Naive thymus-derived CD4-positive, alpha-beta T cell (primary cell): ENCODE data around the gene BARHL1. TPM values are rescaled to one million over a fixed set of nuclear protein-coding genes. Genes with fewer than 3 reads are reported as not detected.

Source experiments
- ATAC-seq: fragments of 150-1000 bp; cut with Tn5 transposase; 2 replicates; pipeline ENCODE4 v1.10.0; 2021; ENCODE audit warnings: mild to moderate bottlenecking, moderate library complexity
- CTCF ChIA-PET: fragments of 350-600 bp; sonication (Branson Sonifier 250); formaldehyde crosslinking; loops from one replicate; lab custom pipeline; 2021; ENCODE audit warnings: antibody characterized with exemption; lab: Charles Lee
- POLR2A ChIA-PET: fragments of 350-600 bp; sonication (Branson Sonifier 250); formaldehyde crosslinking; loops from one replicate; lab custom pipeline; 2021; ENCODE audit warnings: antibody characterized with exemption, inconsistent platforms; lab: Charles Lee
- DNase-seq, 9 donors: peaks; one replicate each; pipeline versions ENCODE4 v3.0.0 to v3.0.0-alpha.2; 2020 to 2022; ENCODE audit warnings: mixed read lengths in 1 of 9
- H3K27ac ChIP-seq: one replicate; pipeline ENCODE4 v1.7.0; 2013; ENCODE audit warnings: mild to moderate bottlenecking, low read depth, low read length, moderate library complexity
- H3K27me3 ChIP-seq, 2 donors: one replicate each; pipeline ENCODE4 v1.7.0; 2013; ENCODE audit warnings: low read length in 2 of 2, mild to moderate bottlenecking in 2 of 2, moderate library complexity in 2 of 2; ENCODE audit not compliant: control insufficient read depth in 2 of 2, insufficient read depth in 2 of 2
- H3K36me3 ChIP-seq, 3 experiments: 1 replicate in 2 of 3; 2 replicates in 1 of 3; pipeline ENCODE4 v1.7.0; 2013; ENCODE audit warnings: low read length in 3 of 3, mild to moderate bottlenecking in 3 of 3, moderate library complexity in 1 of 3; ENCODE audit not compliant: insufficient read depth in 3 of 3, control insufficient read depth in 2 of 3
- H3K4me1 ChIP-seq, 2 donors: one replicate each; pipeline ENCODE4 v1.7.0; 2013; ENCODE audit warnings: low read length in 2 of 2, mild to moderate bottlenecking in 2 of 2, moderate library complexity in 1 of 2; ENCODE audit not compliant: control insufficient read depth in 2 of 2, insufficient read depth in 2 of 2
- H3K4me3 ChIP-seq: 2 replicates; pipeline ENCODE4 v1.7.0; 2013; ENCODE audit warnings: mild to moderate bottlenecking, low read length
- H3K9me3 ChIP-seq, 3 experiments: 1 replicate in 2 of 3; 2 replicates in 1 of 3; pipeline ENCODE4 v1.7.0; 2013; ENCODE audit warnings: low read length in 3 of 3; ENCODE audit not compliant: control insufficient read depth in 2 of 3
- H3K27ac Mint-ChIP-seq, 9 donors: one replicate each; pipeline ENCODE4 v1.8.0; 2020 to 2022; ENCODE audit warnings: mixed read lengths in 9 of 9, mild to moderate bottlenecking in 8 of 9, moderate library complexity in 5 of 9, inconsistent platforms in 2 of 9
- H3K27me3 Mint-ChIP-seq, 5 donors: one replicate each; pipeline ENCODE4 v1.8.0; 2021 to 2022; ENCODE audit warnings: mixed read lengths in 5 of 5, mild to moderate bottlenecking in 1 of 5
- H3K36me3 Mint-ChIP-seq, 5 donors: one replicate each; pipeline ENCODE4 v1.8.0; 2020 to 2022; ENCODE audit warnings: mixed read lengths in 5 of 5, mild to moderate bottlenecking in 3 of 5, inconsistent platforms in 1 of 5
- H3K4me1 Mint-ChIP-seq, 7 donors: one replicate each; pipeline ENCODE4 v1.8.0; 2020 to 2022; ENCODE audit warnings: mixed read lengths in 7 of 7, mild to moderate bottlenecking in 3 of 7, inconsistent platforms in 1 of 7
- H3K4me3 Mint-ChIP-seq, 10 donors: one replicate each; pipeline ENCODE4 v1.8.0; 2020 to 2022; ENCODE audit warnings: mild to moderate bottlenecking in 10 of 10, mixed read lengths in 10 of 10, moderate library complexity in 6 of 10, inconsistent platforms in 2 of 10
- H3K9me3 Mint-ChIP-seq, 11 donors: one replicate each; pipeline ENCODE4 v1.8.0; 2020 to 2022; ENCODE audit warnings: mixed read lengths in 11 of 11, mild to moderate bottlenecking in 4 of 11, inconsistent platforms in 1 of 11, moderate library complexity in 1 of 11
- intact Hi-C, 2 donors: fragments of 100-400 bp; cut with micrococcal nuclease; formaldehyde crosslinking; loops; one replicate each; pipeline ENCODE4 v1.15.1; 2023
- polyA plus RNA-seq, 2 donors: library from polyadenylated mRNA; unstranded; fragments of 300-500 nt; fragmentation: Illumina TruSeq; gene quantifications; one replicate each; pipeline ENCODE4 v1.2.3, GENCODE V29; 2021
- total RNA-seq, 6 experiments: library from RNA in 5 of 6; stranded (reverse) in 5 of 6; gene quantifications; 1 replicate in 5 of 6; 2 replicates in 1 of 6; pipeline ENCODE4 v1.2.3 and lab custom pipeline; 2021 to 2026

The BARHL1 gene
- total and polyA plus RNA-seq, 7 experiments from 2014 or later = not detected

DNA sequence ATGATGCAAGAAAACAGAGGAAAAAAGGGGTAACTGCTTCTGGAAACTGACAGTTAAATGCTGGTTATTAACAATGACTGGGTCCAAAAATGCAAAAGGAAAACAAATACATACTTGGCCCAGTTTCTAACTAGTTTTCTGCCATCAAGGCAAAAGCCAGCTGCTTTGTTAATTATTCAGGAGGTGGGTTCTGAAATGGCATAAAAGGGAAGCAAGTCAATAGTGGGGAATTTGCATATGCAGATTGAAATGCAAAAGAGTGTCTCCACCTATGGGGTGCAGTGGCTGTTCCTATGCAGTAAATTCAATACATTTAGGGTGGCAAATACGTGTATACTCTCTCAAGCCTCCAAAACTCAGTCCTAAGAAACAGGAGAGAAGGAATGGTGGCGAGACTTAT, 33.4 kb downstream of the BARHL1 start:
- H3K4me1 ChIP-seq = no peaks in the 10 kb centered on the region
- H3K36me3 ChIP-seq = peaks cover 8 to 85% (median 10%) of the 10 kb centered on the region in 3 experiments
- peaks cover 7 to 92% (median 55%) of the 10 kb centered on the region in 5 donors for H3K36me3 Mint-ChIP-seq
- POLR2A ChIA-PET = no interaction called here
- no peaks in the 10 kb centered on the region for H3K9me3 ChIP-seq
- no peak for DNase-seq
- no peak overlapping the region for H3K4me3 ChIP-seq
- H3K4me1 Mint-ChIP-seq = peaks cover 0 to 10% (median 0%) of the 10 kb centered on the region in 7 donors
- intact Hi-C loops = no loop called here
- no peaks in the 10 kb centered on the region for H3K27me3 Mint-ChIP-seq
- H3K9me3 Mint-ChIP-seq = no peaks in the 10 kb centered on the region
- H3K4me3 Mint-ChIP-seq = no peak overlapping the region
- CTCF ChIA-PET = no interaction called here
- no peak for ATAC-seq
- H3K27me3 ChIP-seq = no peaks in the 10 kb centered on the region
- no peak overlapping the region for H3K27ac ChIP-seq
- no peak overlapping the region for H3K27ac Mint-ChIP-seq

DNA sequence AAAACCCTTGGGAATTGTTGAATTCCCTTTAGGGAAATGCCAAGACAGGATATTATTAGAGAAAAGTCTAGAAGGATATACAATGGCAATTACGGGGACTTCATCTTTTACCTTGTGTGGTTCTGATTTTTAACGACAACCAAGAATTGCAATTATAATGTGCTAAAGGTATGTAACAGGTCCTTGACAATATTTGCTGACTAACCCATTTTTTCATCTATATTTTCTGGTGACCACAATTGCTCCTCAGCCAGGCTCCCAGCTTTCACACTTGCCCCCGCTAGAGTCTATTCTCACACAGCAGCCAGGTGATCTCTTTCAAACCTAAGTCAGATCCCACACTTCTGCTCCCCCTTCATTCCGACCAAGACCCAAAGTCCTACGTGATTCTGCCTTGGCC, 34.3 kb downstream of the BARHL1 start:
- CTCF ChIA-PET = no interaction called here
- DNase-seq (no peak), ATAC-seq (no peak)
- Histone ChIP-seq H3K4me3 (no peak overlapping the region), H3K9me3 (no peaks in the 10 kb centered on the region), H3K27me3 (no peaks in the 10 kb centered on the region), H3K4me1 (no peaks in the 10 kb centered on the region), H3K36me3 (peaks cover 5 to 77% (median 5%) of the 10 kb centered on the region in 3 experiments), H3K27ac (no peak overlapping the region)
- no peaks in the 10 kb centered on the region for H3K9me3 Mint-ChIP-seq
- peaks cover 0 to 10% (median 0%) of the 10 kb centered on the region in 7 donors for H3K4me1 Mint-ChIP-seq
- intact Hi-C loops = no loop called here
- no peaks in the 10 kb centered on the region for H3K27me3 Mint-ChIP-seq
- H3K36me3 Mint-ChIP-seq = peaks cover 7 to 88% (median 53%) of the 10 kb centered on the region in 5 donors
- POLR2A ChIA-PET = no interaction called here
- H3K27ac Mint-ChIP-seq = no peak overlapping the region
- H3K4me3 Mint-ChIP-seq = no peak overlapping the region

DNA sequence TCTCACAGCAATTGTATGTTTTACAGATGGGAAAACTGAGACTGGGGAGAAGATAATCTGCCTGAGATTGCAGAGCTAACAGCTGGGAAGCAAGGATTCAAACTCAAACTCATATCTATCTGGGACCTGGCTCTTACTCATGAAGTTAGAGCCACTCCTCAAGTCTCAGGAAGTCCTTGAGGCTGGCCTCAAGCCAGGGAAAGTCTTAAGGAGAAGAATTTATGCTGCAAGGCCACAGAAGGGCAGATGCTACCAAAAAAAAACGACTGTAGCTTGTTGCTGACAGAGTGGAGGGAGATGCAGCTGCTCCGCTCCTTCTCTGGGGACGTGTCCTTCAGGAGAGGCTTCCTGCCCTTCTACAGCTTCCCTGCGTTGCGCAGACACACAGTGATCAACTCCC, 39.8 kb downstream of the BARHL1 start:
- CTCF ChIA-PET = no interaction called here
- no peaks in the 10 kb centered on the region for H3K9me3 Mint-ChIP-seq

DNA sequence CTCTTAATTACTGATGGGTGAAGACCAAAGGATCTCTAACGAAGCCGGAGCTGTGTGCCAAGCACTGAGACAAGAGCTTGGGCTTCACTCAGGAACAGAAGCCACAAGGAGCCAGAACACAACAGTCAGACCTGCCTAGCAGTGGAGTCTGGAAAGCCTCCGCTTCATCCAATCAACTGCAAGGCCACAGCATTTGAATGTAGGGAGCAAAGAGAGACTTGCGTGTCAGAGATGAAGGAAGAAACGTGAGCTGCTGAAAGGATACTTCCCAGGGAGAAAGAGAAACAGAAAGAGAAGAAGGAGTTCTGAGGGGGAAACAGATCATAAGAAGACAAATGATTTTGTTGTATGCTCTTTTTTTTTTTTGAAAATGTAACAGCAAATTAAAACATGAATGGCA, 43.9 kb downstream of the BARHL1 start:
- Histone ChIP-seq H3K9me3 (no peaks in the 10 kb centered on the region), H3K27ac (no peak overlapping the region), H3K4me1 (no peaks in the 10 kb centered on the region), H3K4me3 (no peak overlapping the region), H3K36me3 (peaks cover 0 to 67% (median 9%) of the 10 kb centered on the region in 3 experiments), H3K27me3 (no peaks in the 10 kb centered on the region)
- H3K27me3 Mint-ChIP-seq = no peaks in the 10 kb centered on the region
- CTCF ChIA-PET = no interaction called here
- ATAC-seq = no peak
- intact Hi-C loops = no loop called here
- POLR2A ChIA-PET = no interaction called here
- DNase-seq = no peak
- no peaks in the 10 kb centered on the region for H3K4me1 Mint-ChIP-seq
- no peak overlapping the region for H3K4me3 Mint-ChIP-seq
- no peaks in the 10 kb centered on the region for H3K9me3 Mint-ChIP-seq
- no peak overlapping the region for H3K27ac Mint-ChIP-seq
- peaks cover 3 to 87% (median 51%) of the 10 kb centered on the region in 5 donors for H3K36me3 Mint-ChIP-seq

More for the DNA sequence above, 39.8 kb downstream of the BARHL1 start:
- Mint-ChIP-seq H3K4me3 (no peak overlapping the region), H3K27me3 (no peaks in the 10 kb centered on the region), H3K27ac (no peak overlapping the region), H3K36me3 (peaks cover 8 to 80% (median 42%) of the 10 kb centered on the region in 5 donors), H3K4me1 (peaks cover 0 to under 1% (median 0%) of the 10 kb centered on the region in 7 donors)
- Histone ChIP-seq H3K27me3 (no peaks in the 10 kb centered on the region), H3K4me1 (no peaks in the 10 kb centered on the region), H3K36me3 (peaks cover 0 to 58% (median 0%) of the 10 kb centered on the region in 3 experiments), H3K9me3 (no peaks in the 10 kb centered on the region), H3K27ac (no peak overlapping the region), H3K4me3 (no peak overlapping the region)
- intact Hi-C loops = no loop called here
- ATAC-seq (no peak), DNase-seq (no peak)
- POLR2A ChIA-PET = interaction anchor here (0.6 kb wide), 1 partner anchor 450 kb away, joined by 5 read pairs; no protein-coding TSS in a partner anchor

DNA sequence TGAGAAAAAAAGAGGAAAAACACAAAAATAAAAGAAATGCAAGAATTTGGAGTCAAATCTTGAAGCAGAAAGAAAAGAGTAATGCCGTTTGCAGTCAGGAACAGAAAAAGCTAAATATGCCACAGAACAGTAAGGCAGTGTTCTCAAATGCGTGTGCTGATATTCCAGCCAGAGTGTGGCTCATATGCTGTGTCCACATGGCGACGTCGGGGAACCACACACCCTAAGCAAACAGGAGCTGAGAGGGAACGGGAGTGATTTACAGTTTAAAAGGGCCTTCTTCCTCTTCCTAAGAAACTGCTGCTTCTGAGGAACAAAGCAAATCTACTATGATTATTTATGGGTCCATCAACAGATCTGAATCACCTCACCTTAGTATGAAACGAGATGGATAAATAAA, 44.7 kb downstream of the BARHL1 start:
- ChIA-PET CTCF (no interaction called here), POLR2A (no interaction called here)
- Histone ChIP-seq H3K27ac (no peak overlapping the region), H3K27me3 (no peaks in the 10 kb centered on the region), H3K9me3 (no peaks in the 10 kb centered on the region), H3K4me1 (no peaks in the 10 kb centered on the region), H3K4me3 (no peak overlapping the region), H3K36me3 (peaks cover 0 to 73% (median 9%) of the 10 kb centered on the region in 3 experiments)
- H3K4me3 Mint-ChIP-seq = no peak overlapping the region
- H3K4me1 Mint-ChIP-seq = no peaks in the 10 kb centered on the region
- ATAC-seq = no peak
- no peak overlapping the region for H3K27ac Mint-ChIP-seq
- H3K9me3 Mint-ChIP-seq = no peaks in the 10 kb centered on the region
- H3K27me3 Mint-ChIP-seq = no peaks in the 10 kb centered on the region
- DNase-seq = no peak
- peaks cover 3 to 87% (median 52%) of the 10 kb centered on the region in 5 donors for H3K36me3 Mint-ChIP-seq
- intact Hi-C loops = no loop called here

DNA sequence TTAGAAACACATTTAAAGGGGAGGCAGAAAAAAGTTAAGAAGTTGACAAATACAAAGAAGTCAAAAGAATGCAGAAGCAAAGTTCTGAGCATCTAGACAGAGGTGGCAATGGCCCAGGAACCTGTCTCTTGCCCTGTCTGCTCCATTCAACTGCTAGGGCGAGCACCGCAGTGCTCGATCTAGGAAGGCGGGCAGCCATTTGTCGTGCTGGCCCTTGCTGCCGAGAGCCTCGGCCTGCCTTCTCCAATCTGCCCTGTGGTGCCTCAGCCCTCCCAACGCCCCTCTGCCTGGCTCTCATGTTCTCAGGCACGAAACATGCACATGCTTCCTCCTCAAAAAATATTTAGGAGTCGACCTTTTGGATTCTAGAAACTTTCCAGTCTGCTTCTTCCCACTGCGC, 45.2 kb downstream of the BARHL1 start:
- Mint-ChIP-seq H3K4me1 (no peaks in the 10 kb centered on the region), H3K4me3 (no peak overlapping the region), H3K36me3 (peaks cover 3 to 86% (median 54%) of the 10 kb centered on the region in 5 donors), H3K9me3 (no peaks in the 10 kb centered on the region), H3K27ac (no peak overlapping the region), H3K27me3 (no peaks in the 10 kb centered on the region)
- Histone ChIP-seq H3K36me3 (peaks cover 0 to 73% (median 9%) of the 10 kb centered on the region in 3 experiments), H3K4me1 (no peaks in the 10 kb centered on the region), H3K27ac (no peak overlapping the region), H3K9me3 (no peaks in the 10 kb centered on the region), H3K4me3 (no peak overlapping the region), H3K27me3 (no peaks in the 10 kb centered on the region)
- ChIA-PET CTCF (no interaction called here), POLR2A (no interaction called here)
- DNase-seq (no peak), ATAC-seq (no peak)
- intact Hi-C loops = no loop called here

DNA sequence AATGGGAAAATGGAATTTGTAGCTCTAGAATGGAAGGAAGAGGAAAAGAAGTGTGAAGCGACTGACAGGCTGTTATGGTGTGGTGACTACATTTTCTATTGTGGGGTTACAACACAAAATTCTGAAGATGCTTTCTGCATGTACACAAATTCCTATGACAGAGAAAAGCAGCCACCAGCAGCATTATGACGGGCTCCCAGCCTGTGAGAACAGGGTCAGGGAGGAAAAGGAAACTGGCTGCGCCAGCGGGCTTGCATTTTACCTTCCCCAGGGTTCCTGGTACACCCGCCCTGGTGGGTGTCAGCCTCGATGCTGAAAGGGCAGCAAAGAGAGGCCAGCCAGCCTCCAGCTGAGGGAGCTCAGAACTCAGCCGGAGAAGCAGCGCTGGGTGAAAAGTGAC, 46.3 kb downstream of the BARHL1 start:
- peaks cover 5 to 89% (median 54%) of the 10 kb centered on the region in 5 donors for H3K36me3 Mint-ChIP-seq
- Histone ChIP-seq H3K27me3 (no peaks in the 10 kb centered on the region), H3K4me3 (no peak overlapping the region), H3K4me1 (no peaks in the 10 kb centered on the region), H3K9me3 (no peaks in the 10 kb centered on the region), H3K36me3 (peaks cover 4 to 77% (median 9%) of the 10 kb centered on the region in 3 experiments), H3K27ac (no peak overlapping the region)
- ChIA-PET POLR2A (no interaction called here), CTCF (no interaction called here)
- ATAC-seq (no peak), DNase-seq (no peak)
- H3K4me3 Mint-ChIP-seq = no peak overlapping the region
- intact Hi-C loops = no loop called here
- H3K27me3 Mint-ChIP-seq = no peaks in the 10 kb centered on the region
- H3K9me3 Mint-ChIP-seq = no peaks in the 10 kb centered on the region
- H3K27ac Mint-ChIP-seq = no peak overlapping the region
- H3K4me1 Mint-ChIP-seq = peaks cover 0 to 3% (median 0%) of the 10 kb centered on the region in 7 donors
